ENCODE results near the gene CST3. TPM values are rescaled to one million over a fixed set of nuclear protein-coding genes. Genes with fewer than 3 reads are reported as not detected.
"Not testable (repeated sequence)": the region's sequence is repeated elsewhere in the genome, so short reads cannot be mapped to it uniquely, and the experiment has no call there.

CST3 gene
- total RNA-seq, 2 donors from 2014 or later: 131 to 177 TPM

- no peak overlapping the region for H3K27ac ChIP-seq (ENCODE audit: low read depth, low read length)
- WGBS, 2 experiments (ENCODE audit: insufficient coverage in 1 of 2, insufficient read length in 1 of 2): 88 to 93% methylated on average over 2 of the region's 2 CpGs
- DNase-seq: no peak
- Mint-ChIP-seq H3K27ac (no peak overlapping the region), H3K9me3 (no peaks in the 10 kb centered on the region), H3K4me1 (peaks cover 39% of the 10 kb centered on the region), H3K36me3 (ENCODE audit: low read depth) (no peaks in the 10 kb centered on the region), H3K4me3 (no peak overlapping the region), H3K27me3 (ENCODE audit: insufficient read depth) (no peaks in the 10 kb centered on the region)
- no peak for TF ChIP-seq CTCF (conservative IDR thresholded peaks at IDR 0.05)
- no peak overlapping the region for H3K9ac ChIP-seq (ENCODE audit: extremely low read depth, low read length, poor library complexity, severe bottlenecking)
- H3K4me1 ChIP-seq (ENCODE audit: control insufficient read depth, insufficient read depth, low read length): peaks cover 2% of the 10 kb centered on the region
- no peaks in the 10 kb centered on the region for H3K36me3 ChIP-seq (ENCODE audit: control insufficient read depth, insufficient read depth, low read length)
- H3K27me3 ChIP-seq (ENCODE audit: control insufficient read depth, insufficient read depth, low read length, poor library complexity, severe bottlenecking): no peaks in the 10 kb centered on the region
- H3K4me3 ChIP-seq (ENCODE audit: low read length): no peak overlapping the region
- peaks cover 4% of the 10 kb centered on the region for H3K9me3 ChIP-seq (ENCODE audit: control insufficient read depth, low read length)
Measured at GRCh38 chr20:23624324-23624691, 13.4 kb downstream of the CST3 start.

- Histone ChIP-seq H3K27me3 (ENCODE audit: control insufficient read depth, insufficient read depth, low read length, poor library complexity, severe bottlenecking) (no peaks in the 10 kb centered on the region), H3K27ac (ENCODE audit: low read depth, low read length) (no peak overlapping the region), H3K9me3 (ENCODE audit: control insufficient read depth, low read length) (peaks cover 4% of the 10 kb centered on the region), H3K4me3 (ENCODE audit: low read length) (no peak overlapping the region), H3K36me3 (ENCODE audit: control insufficient read depth, insufficient read depth, low read length) (no peaks in the 10 kb centered on the region), H3K9ac (ENCODE audit: extremely low read depth, low read length, poor library complexity, severe bottlenecking) (no peak overlapping the region), H3K4me1 (ENCODE audit: control insufficient read depth, insufficient read depth, low read length) (peaks cover 2% of the 10 kb centered on the region)
- Mint-ChIP-seq H3K4me1 (peaks cover 34% of the 10 kb centered on the region), H3K36me3 (ENCODE audit: low read depth) (no peaks in the 10 kb centered on the region), H3K9me3 (no peaks in the 10 kb centered on the region), H3K27ac (no peak overlapping the region), H3K27me3 (ENCODE audit: insufficient read depth) (no peaks in the 10 kb centered on the region), H3K4me3 (no peak overlapping the region)
- WGBS, 2 experiments (ENCODE audit: insufficient coverage in 1 of 2, insufficient read length in 1 of 2): 83% methylated on average over 2 to 4 of the region's 4 CpGs
- DNase-seq: no peak
- no peak for TF ChIP-seq CTCF (conservative IDR thresholded peaks at IDR 0.05)
Measured at GRCh38 chr20:23623666-23624323, 14.0 kb downstream of the CST3 start.

GRCh38 chr20:23622839-23623343 lies 14.9 kb downstream of the CST3 start:
- H3K4me1 Mint-ChIP-seq: peaks cover 29% of the 10 kb centered on the region
- H3K4me3 Mint-ChIP-seq: no peak overlapping the region
- H3K27ac Mint-ChIP-seq: no peak overlapping the region
- Histone ChIP-seq H3K9ac (ENCODE audit: extremely low read depth, low read length, poor library complexity, severe bottlenecking) (no peak overlapping the region), H3K36me3 (ENCODE audit: control insufficient read depth, insufficient read depth, low read length) (no peaks in the 10 kb centered on the region), H3K9me3 (ENCODE audit: control insufficient read depth, low read length) (peaks cover 4% of the 10 kb centered on the region), H3K27me3 (ENCODE audit: control insufficient read depth, insufficient read depth, low read length, poor library complexity, severe bottlenecking) (no peaks in the 10 kb centered on the region), H3K4me3 (ENCODE audit: low read length) (no peak overlapping the region), H3K4me1 (ENCODE audit: control insufficient read depth, insufficient read depth, low read length) (no peaks in the 10 kb centered on the region), H3K27ac (ENCODE audit: low read depth, low read length) (no peak overlapping the region)
- peaks cover 6% of the 10 kb centered on the region for H3K27me3 Mint-ChIP-seq (ENCODE audit: insufficient read depth)
- DNase-seq: peak; percentile 80
- no peak for TF ChIP-seq CTCF (conservative IDR thresholded peaks at IDR 0.05)
- no peaks in the 10 kb centered on the region for H3K9me3 Mint-ChIP-seq
- H3K36me3 Mint-ChIP-seq (ENCODE audit: low read depth): no peaks in the 10 kb centered on the region
- 60 to 66% methylated on average over 3 to 4 of the region's 4 CpGs for WGBS, 2 experiments (ENCODE audit: insufficient coverage in 1 of 2, insufficient read length in 1 of 2)

- not testable (repeated sequence) for H3K4me3 ChIP-seq (ENCODE audit: low read length); H3K27ac ChIP-seq (ENCODE audit: low read depth, low read length); H3K4me1 ChIP-seq (ENCODE audit: control insufficient read depth, insufficient read depth, low read length); H3K27me3 Mint-ChIP-seq (ENCODE audit: insufficient read depth); H3K27me3 ChIP-seq (ENCODE audit: control insufficient read depth, insufficient read depth, low read length, poor library complexity, severe bottlenecking); DNase-seq; H3K36me3 ChIP-seq (ENCODE audit: control insufficient read depth, insufficient read depth, low read length); H3K9me3 Mint-ChIP-seq; H3K27ac Mint-ChIP-seq; H3K36me3 Mint-ChIP-seq (ENCODE audit: low read depth); H3K9ac ChIP-seq (ENCODE audit: extremely low read depth, low read length, poor library complexity, severe bottlenecking); H3K9me3 ChIP-seq (ENCODE audit: control insufficient read depth, low read length); H3K4me3 Mint-ChIP-seq
- H3K4me1 Mint-ChIP-seq: peaks cover 29% of the 10 kb centered on the region
- 91% methylated on average over 1 of the region's 3 CpGs; no CpG with 5 or more reads in 1 of the 2 experiments for WGBS, 2 experiments (ENCODE audit: insufficient coverage in 1 of 2, insufficient read length in 1 of 2)
Measured at GRCh38 chr20:23622401-23622800, 15.4 kb downstream of the CST3 start.

GRCh38 chr20:23620670-23621386 lies 16.9 kb downstream of the CST3 start:
- H3K4me1 ChIP-seq (ENCODE audit: control insufficient read depth, insufficient read depth, low read length); H3K36me3 ChIP-seq (ENCODE audit: control insufficient read depth, insufficient read depth, low read length); H3K27me3 ChIP-seq (ENCODE audit: control insufficient read depth, insufficient read depth, low read length, poor library complexity, severe bottlenecking); H3K9ac ChIP-seq (ENCODE audit: extremely low read depth, low read length, poor library complexity, severe bottlenecking); H3K27ac Mint-ChIP-seq; H3K4me3 ChIP-seq (ENCODE audit: low read length); H3K4me3 Mint-ChIP-seq; H3K9me3 ChIP-seq (ENCODE audit: control insufficient read depth, low read length); H3K27ac ChIP-seq (ENCODE audit: low read depth, low read length); H3K9me3 Mint-ChIP-seq; H3K36me3 Mint-ChIP-seq (ENCODE audit: low read depth); DNase-seq: not testable (repeated sequence)
- H3K27me3 Mint-ChIP-seq (ENCODE audit: insufficient read depth): peaks cover 10% of the 10 kb centered on the region
- 84 to 91% methylated on average over 5 to 11 of the region's 11 CpGs for WGBS, 2 experiments (ENCODE audit: insufficient coverage in 1 of 2, insufficient read length in 1 of 2)
- peaks cover 20% of the 10 kb centered on the region for H3K4me1 Mint-ChIP-seq
